ENCODE measurements around the gene PTPRN2.
"Not testable (repeated sequence)": the region's sequence is repeated elsewhere in the genome, so short reads cannot be mapped to it uniquely, and the experiment has no call there.

The PTPRN2 gene

GRCh38 chr7:157791666-157792065 is 796.0 kb downstream of the PTPRN2 start:
- in situ Hi-C loops (cut with HindIII; ENCODE audit: low sequenced_read_pairs): no loop called here

GRCh38 chr7:157791261-157791660 is 796.4 kb downstream of the PTPRN2 start:
- in situ Hi-C loops (cut with HindIII; ENCODE audit: low sequenced_read_pairs): no loop called here

- in situ Hi-C loops (cut with HindIII; ENCODE audit: low sequenced_read_pairs): no loop called here
Measured at GRCh38 chr7:157789942-157790341, 797.7 kb downstream of the PTPRN2 start.

- in situ Hi-C loops (cut with HindIII; ENCODE audit: low sequenced_read_pairs): no loop called here
Measured at GRCh38 chr7:157789094-157789493, 798.5 kb downstream of the PTPRN2 start.

GRCh38 chr7:157788573-157788972 is 799.0 kb downstream of the PTPRN2 start:
- in situ Hi-C loops (cut with HindIII; ENCODE audit: low sequenced_read_pairs): no loop called here

- in situ Hi-C loops (cut with HindIII; ENCODE audit: low sequenced_read_pairs): no loop called here
Measured at GRCh38 chr7:157787275-157787701, 800.3 kb downstream of the PTPRN2 start.

GRCh38 chr7:157786375-157787274 is 801.0 kb downstream of the PTPRN2 start:
- in situ Hi-C loops (cut with HindIII; ENCODE audit: low sequenced_read_pairs): no loop called here

GRCh38 chr7:157785486-157786186 is 802.0 kb downstream of the PTPRN2 start:
- in situ Hi-C loops (cut with HindIII; ENCODE audit: low sequenced_read_pairs): no loop called here

GRCh38 chr7:157784979-157785441 is 802.6 kb downstream of the PTPRN2 start:
- in situ Hi-C loops (cut with HindIII; ENCODE audit: low sequenced_read_pairs): loop anchor here (5.0 kb wide), 2 partner anchors 32 to 87 kb away; no protein-coding TSS in a partner anchor

- in situ Hi-C loops (cut with HindIII; ENCODE audit: low sequenced_read_pairs): loop anchor here (5.0 kb wide), 2 partner anchors 33 to 88 kb away; no protein-coding TSS in a partner anchor
Measured at GRCh38 chr7:157784041-157784835, 803.4 kb downstream of the PTPRN2 start.

- in situ Hi-C loops (cut with HindIII; ENCODE audit: low sequenced_read_pairs): loop anchor here (5.0 kb wide), 2 partner anchors 35 to 90 kb away; no protein-coding TSS in a partner anchor
Measured at GRCh38 chr7:157782041-157782440, 805.6 kb downstream of the PTPRN2 start.

GRCh38 chr7:157780721-157781120 is 806.9 kb downstream of the PTPRN2 start:
- in situ Hi-C loops (cut with HindIII; ENCODE audit: low sequenced_read_pairs): loop anchor here (5.0 kb wide), 2 partner anchors 37 to 92 kb away; no protein-coding TSS in a partner anchor

GRCh38 chr7:157780312-157780711 is 807.3 kb downstream of the PTPRN2 start:
- in situ Hi-C loops (cut with HindIII; ENCODE audit: low sequenced_read_pairs): loop anchor here (5.0 kb wide), 2 partner anchors 37 to 92 kb away; no protein-coding TSS in a partner anchor

GRCh38 chr7:157779206-157779605 is 808.4 kb downstream of the PTPRN2 start:
- in situ Hi-C loops (cut with HindIII; ENCODE audit: low sequenced_read_pairs): no loop called here

GRCh38 chr7:157777194-157777762 is 810.3 kb downstream of the PTPRN2 start:
- in situ Hi-C loops (cut with HindIII; ENCODE audit: low sequenced_read_pairs): not testable (repeated sequence)

GRCh38 chr7:157775560-157776332 is 811.9 kb downstream of the PTPRN2 start:
- in situ Hi-C loops (cut with HindIII; ENCODE audit: low sequenced_read_pairs): no loop called here

GRCh38 chr7:157775021-157775559 is 812.5 kb downstream of the PTPRN2 start:
- in situ Hi-C loops (cut with HindIII; ENCODE audit: low sequenced_read_pairs): no loop called here

- in situ Hi-C loops (cut with HindIII; ENCODE audit: low sequenced_read_pairs): no loop called here
Measured at GRCh38 chr7:157774495-157774894, 813.1 kb downstream of the PTPRN2 start.

- in situ Hi-C loops (cut with HindIII; ENCODE audit: low sequenced_read_pairs): no loop called here
Measured at GRCh38 chr7:157773361-157773760, 814.3 kb downstream of the PTPRN2 start.
